HEK293T (cell line): ENCODE data around the gene APBB2.

Experiments
- ARNT ChIP-seq: fragments of 450-650 bp; IDR thresholded peaks from 2 replicates; pipeline ENCODE4 v1.6.1; 2017; ENCODE audit warnings: mild to moderate bottlenecking
- CTBP1 ChIP-seq: fragments of 450-650 bp; IDR thresholded peaks from 2 replicates; pipeline ENCODE4 v1.6.1; 2016; ENCODE audit warnings: borderline replicate concordance
- ELF4 ChIP-seq: fragments of 450-650 bp; IDR thresholded peaks from 2 replicates; pipeline ENCODE4 v1.6.1; 2017; ENCODE audit warnings: antibody characterized with exemption
- FOXK2 ChIP-seq: fragments of 450-650 bp; IDR thresholded peaks from 2 replicates; pipeline ENCODE4 v1.6.1; 2016; ENCODE audit warnings: mild to moderate bottlenecking
- FOXM1 ChIP-seq: fragments of 450-650 bp; IDR thresholded peaks from 2 replicates; pipeline ENCODE4 v1.6.1; 2017; ENCODE audit warnings: mild to moderate bottlenecking, borderline replicate concordance
- HDGF ChIP-seq: fragments of 450-650 bp; IDR thresholded peaks from 2 replicates; pipeline ENCODE4 v1.6.1; 2017; ENCODE audit warnings: antibody characterized with exemption, borderline replicate concordance
- L3MBTL2 ChIP-seq: fragments of 450-650 bp; conservative IDR thresholded peaks from 2 replicates; pipeline ENCODE4 v1.6.1; 2016; ENCODE audit warnings: mild to moderate bottlenecking
- SP1 ChIP-seq: fragments of 450-650 bp; IDR thresholded peaks from 2 replicates; pipeline ENCODE4 v1.6.1; 2017
- SUZ12 ChIP-seq: fragments of 450-650 bp; IDR thresholded peaks from 2 replicates; pipeline ENCODE4 v1.6.1; 2016; ENCODE audit warnings: mild to moderate bottlenecking

- TF ChIP-seq SUZ12 (no peak), ELF4 (no peak), L3MBTL2 (no peak), HDGF (no peak), ARNT (no peak), FOXM1 (no peak), SP1 (no peak), FOXK2 (no peak), CTBP1 (no peak)
Measured at GRCh38 chr4:41177016-41177415, 37.3 kb downstream of the APBB2 start.
